Measurements from ENCODE around the gene DCAF10. TPM values are rescaled to one million over a fixed set of nuclear protein-coding genes. Genes with fewer than 3 reads are reported as not detected.

Gene DCAF10
- total and polyA plus RNA-seq, 2 of the 8 experiments (the other 6 are each of a cell fraction or from before 2014, with no cell fraction given): 7.1 to 15.0 TPM

DNA sequence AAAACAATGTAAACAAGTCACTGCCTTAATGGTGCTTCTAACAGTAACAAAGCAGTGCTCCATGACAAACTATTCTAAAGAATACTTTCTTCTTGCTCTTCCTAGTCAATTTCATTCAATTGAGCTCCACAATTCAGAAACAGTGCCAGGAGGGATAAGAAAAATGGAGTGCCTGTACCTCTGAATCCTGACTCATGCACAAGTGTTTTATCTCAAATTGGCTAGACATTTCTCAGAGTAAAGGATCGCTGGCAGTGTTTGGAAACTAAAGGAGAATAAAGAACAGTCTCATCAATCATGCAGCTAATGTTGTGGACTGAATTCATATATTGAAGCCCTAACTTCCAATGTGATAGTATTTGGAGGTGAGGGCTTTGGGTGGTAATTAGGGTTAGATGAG lies 75.8 kb downstream of the DCAF10 start:
- WGBS, 2 experiments (ENCODE audit: extremely low coverage in 1 of 2, insufficient coverage in 1 of 2, insufficient read length in 1 of 2, insufficient replicate concordance in 2 of 2, low coverage in 1 of 2, low lambda C conversion rate in 2 of 2, missing lambda C conversion rate in 1 of 2): 79% methylated on average over 1 of the region's 1 CpG; no CpG with 5 or more reads in 1 of the 2 experiments
- Histone ChIP-seq H4K8ac (ENCODE audit: extremely low read depth, insufficient read depth, low read length) (no peak overlapping the region), H3K79me1 (ENCODE audit: low read depth, low read length) (no peaks in the 10 kb centered on the region), H2AK5ac (ENCODE audit: low read depth, low read length) (no peak overlapping the region), H3K4me3 (ENCODE audit: extremely low read depth in 1 of 4, insufficient read depth in 2 of 4, low read depth in 3 of 4, low read length in 4 of 4) (no peak overlapping the region), H3K27ac (ENCODE audit: low read depth, low read length) (no peak overlapping the region), H3K18ac (ENCODE audit: extremely low read depth, low read length) (no peak overlapping the region), H4K91ac (replicated peaks; ENCODE audit: insufficient read length, low read length) (no peak overlapping the region), H2BK120ac (replicated peaks; ENCODE audit: low read depth, low read length) (no peak overlapping the region), H2AFZ (ENCODE audit: low read length) (no peak overlapping the region), H3K4ac (replicated peaks; ENCODE audit: insufficient read length, low read depth, low read length) (no peak overlapping the region), H3K4me2 (ENCODE audit: insufficient read depth in 1 of 2, low read depth in 2 of 2, low read length in 2 of 2) (no peak overlapping the region), H4K20me1 (replicated peaks in 1 of 2; ENCODE audit: control insufficient read depth in 1 of 2, insufficient read depth in 2 of 2, low read length in 2 of 2) (no peaks in the 10 kb centered on the region), H2BK15ac (ENCODE audit: low read length) (no peak overlapping the region), H3K36me3 (ENCODE audit: control insufficient read depth in 2 of 4, insufficient read depth in 4 of 4, low read length in 3 of 4) (peaks cover 0 to 5% (median 0%) of the 10 kb centered on the region in 4 experiments; a peak in 1 of 8 replicates), H3K27me3 (replicated peaks in 1 of 4; ENCODE audit: control insufficient read depth in 3 of 4, extremely low read depth in 1 of 4, insufficient read depth in 3 of 4, low read length in 3 of 4) (no peaks in the 10 kb centered on the region), H2BK20ac (ENCODE audit: low read length) (no peak overlapping the region), H3K23me2 (ENCODE audit: low read depth, low read length) (no peaks in the 10 kb centered on the region), H4K5ac (ENCODE audit: insufficient read length, low read depth, low read length) (no peak overlapping the region), H3K4me1 (replicated peaks in 1 of 4; ENCODE audit: control insufficient read depth in 3 of 4, insufficient read depth in 4 of 4, low read length in 3 of 4) (no peaks in the 10 kb centered on the region), H3K9me3 (ENCODE audit: insufficient read depth in 2 of 2, low read depth in 1 of 2, low read length in 1 of 2) (peaks cover 9 to 10% of the 10 kb centered on the region in 2 experiments), H3K23ac (ENCODE audit: insufficient read length) (no peak overlapping the region), H3K79me2 (ENCODE audit: control insufficient read depth in 1 of 2, insufficient read depth in 2 of 2, low read length in 2 of 2) (no peaks in the 10 kb centered on the region), H3K14ac (ENCODE audit: insufficient read length) (no peak overlapping the region), H3K56ac (replicated peaks; ENCODE audit: insufficient read length, low read depth, low read length) (no peak overlapping the region), H3K9ac (replicated peaks in 1 of 4; ENCODE audit: extremely low read depth in 1 of 4, low read depth in 3 of 4, low read length in 3 of 4) (no peak overlapping the region), H2BK12ac (ENCODE audit: low read depth, low read length) (no peak overlapping the region), H2BK5ac (ENCODE audit: low read depth, low read length) (no peak overlapping the region)
- FAIRE-seq (no peak), DNase-seq (ENCODE audit: low read depth in 1 of 2, low spot score in 2 of 2) (no peak)
- ChIA-PET POLR2A (ENCODE audit: partially characterized antibody) (no interaction called here), CTCF (ENCODE audit: partially characterized antibody) (no interaction called here)
- TF ChIP-seq NRF1 (IDR thresholded peaks at IDR 0.05; ENCODE audit: low read depth, low read length) (no peak), RNF2 (IDR thresholded peaks at IDR 0.05; ENCODE audit: borderline replicate concordance, low read depth, low read length, missing control alignments, poor library complexity, severe bottlenecking) (no peak), RFX5 (IDR thresholded peaks at IDR 0.05; ENCODE audit: borderline replicate concordance, low read depth, low read length) (no peak), BCL11A (IDR thresholded peaks at IDR 0.05; ENCODE audit: low read depth in 2 of 2, low read length in 2 of 2) (no peak), SP1 (IDR thresholded peaks at IDR 0.05; ENCODE audit: low read depth, low read length) (no peak), CEBPB (IDR thresholded peaks at IDR 0.05; ENCODE audit: low read depth, low read length) (no peak), RXRA (IDR thresholded peaks at IDR 0.05; ENCODE audit: insufficient read depth, low read depth, low read length) (no peak), RBBP5 (IDR thresholded peaks at IDR 0.05; ENCODE audit: borderline replicate concordance, low read depth, low read length) (no peak), POLR2A (IDR thresholded peaks at IDR 0.05; ENCODE audit: control extremely low read depth in 1 of 2, low read depth in 2 of 2, low read length in 2 of 2) (no peak), HDAC6 (IDR thresholded peaks at IDR 0.05; ENCODE audit: low read depth, low read length) (no peak), CBX8 (IDR thresholded peaks at IDR 0.05; ENCODE audit: borderline replicate concordance, low read depth, low read length) (no peak), MAFK (IDR thresholded peaks at IDR 0.05; ENCODE audit: low read depth, low read length) (no peak), BRCA1 (IDR thresholded peaks at IDR 0.05; ENCODE audit: low read depth, low read length) (no peak), KDM4A (IDR thresholded peaks at IDR 0.05; ENCODE audit: low read depth, low read length, severe bottlenecking) (no peak), TAF1 (IDR thresholded peaks at IDR 0.05; ENCODE audit: low read depth, low read length) (no peak)
- TF ChIP-seq, protein P1, sequence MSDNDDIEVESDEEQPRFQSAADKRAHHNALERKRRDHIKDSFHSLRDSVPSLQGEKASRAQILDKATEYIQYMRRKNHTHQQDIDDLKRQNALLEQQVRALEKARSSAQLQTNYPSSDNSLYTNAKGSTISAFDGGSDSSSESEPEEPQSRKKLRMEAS (IDR thresholded peaks at IDR 0.05): no peak

Data from H1 (cell line).